ENCODE results near the gene GAL.

The GAL gene

GRCh38 chr11:68714060-68714856, 29.9 kb downstream of the GAL start:
- Histone ChIP-seq H3K79me2 (ENCODE audit: insufficient read depth, low read length) (no peaks in the 10 kb centered on the region), H3K27me3 (ENCODE audit: insufficient read depth, low read length) (peaks cover 15% of the 10 kb centered on the region), H3K4me1 (ENCODE audit: insufficient read depth, low read length, severe bottlenecking) (no peaks in the 10 kb centered on the region), H3F3A (ENCODE audit: insufficient read depth, low read length) (no peaks in the 10 kb centered on the region), H3K9me2 (ENCODE audit: low read depth, low read length) (no peaks in the 10 kb centered on the region), H3K9ac (ENCODE audit: low read length) (no peak overlapping the region), H3K9me3 (ENCODE audit: low read length) (peaks cover 2% of the 10 kb centered on the region; the same call in 1 of the 2 replicates), H3K4me2 (ENCODE audit: low read length) (no peak overlapping the region), H4K20me1 (ENCODE audit: insufficient read depth, low read length) (no peaks in the 10 kb centered on the region), H3K36me3 (ENCODE audit: insufficient read depth, low read length) (no peaks in the 10 kb centered on the region; the same call in 1 of the 2 replicates), H2AFZ (ENCODE audit: low read length) (no peak overlapping the region), H3K27ac (ENCODE audit: low read depth, low read length, poor library complexity, severe bottlenecking) (no peak overlapping the region), H3K4me3 (ENCODE audit: low read depth, low read length, poor library complexity, severe bottlenecking) (no peak overlapping the region)
- TF ChIP-seq CTCF (IDR thresholded peaks at IDR 0.05; ENCODE audit: low read length) (no peak), EZH2 (IDR thresholded peaks at IDR 0.05; ENCODE audit: borderline replicate concordance, low read length) (no peak)

- Histone ChIP-seq H2AFZ (ENCODE audit: low read length) (no peak overlapping the region), H3K4me1 (ENCODE audit: insufficient read depth, low read length, severe bottlenecking) (no peaks in the 10 kb centered on the region), H3K9ac (ENCODE audit: low read length) (no peak overlapping the region), H4K20me1 (ENCODE audit: insufficient read depth, low read length) (no peaks in the 10 kb centered on the region), H3K9me2 (ENCODE audit: low read depth, low read length) (no peaks in the 10 kb centered on the region), H3K9me3 (ENCODE audit: low read length) (peaks cover 8% of the 10 kb centered on the region; the same call in 1 of the 2 replicates), H3K4me3 (ENCODE audit: low read depth, low read length, poor library complexity, severe bottlenecking) (no peak overlapping the region), H3F3A (ENCODE audit: insufficient read depth, low read length) (no peaks in the 10 kb centered on the region), H3K36me3 (ENCODE audit: insufficient read depth, low read length) (no peaks in the 10 kb centered on the region; the same call in 1 of the 2 replicates), H3K4me2 (ENCODE audit: low read length) (no peak overlapping the region), H3K79me2 (ENCODE audit: insufficient read depth, low read length) (no peaks in the 10 kb centered on the region), H3K27ac (ENCODE audit: low read depth, low read length, poor library complexity, severe bottlenecking) (no peak overlapping the region), H3K27me3 (ENCODE audit: insufficient read depth, low read length) (peaks cover 12% of the 10 kb centered on the region)
- TF ChIP-seq EZH2 (IDR thresholded peaks at IDR 0.05; ENCODE audit: borderline replicate concordance, low read length) = no peak
- TF ChIP-seq CTCF (IDR thresholded peaks at IDR 0.05; ENCODE audit: low read length) = no peak
These were observed 31.2 kb downstream of the GAL start for GRCh38 chr11:68715456-68716122.

GRCh38 chr11:68721075-68721474, 36.7 kb downstream of the GAL start:
- H3K79me2 ChIP-seq (ENCODE audit: insufficient read depth, low read length) = no peaks in the 10 kb centered on the region
- H3K9ac ChIP-seq (ENCODE audit: low read length) = no peak overlapping the region
- H3K9me3 ChIP-seq (ENCODE audit: low read length) = peaks cover 8% of the 10 kb centered on the region; the same call in 1 of the 2 replicates
- H3K9me2 ChIP-seq (ENCODE audit: low read depth, low read length) = no peaks in the 10 kb centered on the region
- no peak for TF ChIP-seq CTCF (IDR thresholded peaks at IDR 0.05; ENCODE audit: low read length)
- no peak for TF ChIP-seq EZH2 (IDR thresholded peaks at IDR 0.05; ENCODE audit: borderline replicate concordance, low read length)
- peaks cover 15% of the 10 kb centered on the region; the same call in 1 of the 2 replicates for H3K27me3 ChIP-seq (ENCODE audit: insufficient read depth, low read length)
- H3K4me3 ChIP-seq (ENCODE audit: low read depth, low read length, poor library complexity, severe bottlenecking) = no peak overlapping the region
- H3K27ac ChIP-seq (ENCODE audit: low read depth, low read length, poor library complexity, severe bottlenecking) = no peak overlapping the region
- no peaks in the 10 kb centered on the region; the same call in 1 of the 2 replicates for H3K36me3 ChIP-seq (ENCODE audit: insufficient read depth, low read length)
- H4K20me1 ChIP-seq (ENCODE audit: insufficient read depth, low read length) = no peaks in the 10 kb centered on the region
- no peaks in the 10 kb centered on the region for H3K4me1 ChIP-seq (ENCODE audit: insufficient read depth, low read length, severe bottlenecking)
- no peak overlapping the region for H2AFZ ChIP-seq (ENCODE audit: low read length)
- no peak overlapping the region for H3K4me2 ChIP-seq (ENCODE audit: low read length)
- H3F3A ChIP-seq (ENCODE audit: insufficient read depth, low read length) = no peaks in the 10 kb centered on the region

Measured in OCI-LY1 (cell line).